Measurements from ENCODE around the gene CDYL.

Gene CDYL

DNA sequence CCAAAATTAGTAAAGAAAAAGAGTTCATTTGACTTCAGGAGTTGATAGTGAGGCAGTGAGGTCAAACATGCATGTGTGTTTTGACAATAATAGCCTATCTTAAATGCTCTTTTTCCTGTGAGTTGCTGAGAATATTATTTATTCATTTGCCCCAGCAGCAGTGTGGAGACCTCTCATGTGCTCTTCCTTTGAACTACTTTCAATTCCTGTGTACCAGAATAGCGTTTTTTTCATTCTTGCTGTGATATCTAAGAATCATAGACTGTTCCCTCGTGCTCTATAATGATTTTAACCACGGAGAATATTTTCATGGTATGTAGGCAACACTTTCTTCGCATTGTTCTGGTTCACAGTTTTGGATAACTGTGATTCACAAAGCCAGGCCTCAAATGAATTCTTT lies 5.2 kb downstream of the CDYL start:
- TF ChIP-seq EGR1 (IDR thresholded peaks at IDR 0.05), result no peak
- no peak for TF ChIP-seq USF1 (IDR thresholded peaks at IDR 0.05)
- TF ChIP-seq EP300 (IDR thresholded peaks at IDR 0.05; ENCODE audit: borderline replicate concordance), result no peak
- TF ChIP-seq CEBPB (IDR thresholded peaks at IDR 0.05), result no peak

DNA sequence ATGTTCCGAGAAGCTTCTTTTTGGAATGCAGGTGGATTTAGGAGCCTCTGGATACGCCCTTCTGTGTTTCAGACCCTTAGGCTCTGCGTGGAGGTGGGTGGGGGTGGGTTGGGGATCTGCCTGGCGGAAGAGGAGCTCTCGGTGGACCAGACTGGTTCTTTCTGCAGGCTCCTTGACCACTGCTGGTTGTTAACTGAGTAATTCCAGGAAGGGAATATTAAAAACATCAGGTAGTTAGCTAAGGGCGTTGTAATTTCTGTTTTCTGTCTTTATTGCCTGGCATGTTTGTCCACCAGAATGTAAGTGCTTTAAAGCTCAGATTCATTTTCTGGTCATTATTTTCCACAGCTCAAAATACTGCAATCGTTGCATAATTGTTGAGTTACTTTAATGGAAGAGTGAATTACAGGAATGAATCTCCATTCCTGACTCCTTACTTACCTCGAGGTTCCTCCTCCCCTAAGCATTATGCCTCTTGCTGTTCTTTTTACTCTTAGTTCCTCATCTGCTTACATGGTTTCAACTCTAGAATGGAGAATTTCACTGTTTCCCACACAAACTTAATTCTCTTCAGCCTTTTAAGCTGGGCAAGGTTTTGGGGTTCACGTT lies 5.9 kb downstream of the CDYL start:
- 0 out of 2 replicates have a peak, but pooled peaks have one; percentile 2 for TF ChIP-seq CEBPB (IDR thresholded peaks at IDR 0.05)
- no peak for TF ChIP-seq TAF1 (IDR thresholded peaks at IDR 0.05; ENCODE audit: low read depth)

GRCh38 chr6:4786996-4787395 lies 10.8 kb downstream of the CDYL start:
- TF ChIP-seq CREB1 (IDR thresholded peaks at IDR 0.05; ENCODE audit: low read depth) (no peak), FOXM1 (IDR thresholded peaks at IDR 0.05; ENCODE audit: borderline replicate concordance, low read depth) (no peak), YY1 (IDR thresholded peaks at IDR 0.05; ENCODE audit: low read depth) (no peak), TCF12 (IDR thresholded peaks at IDR 0.05; ENCODE audit: low read depth) (no peak), RAD21 (IDR thresholded peaks at IDR 0.05; ENCODE audit: low read depth) (no peak), ZBTB7A (IDR thresholded peaks at IDR 0.05; ENCODE audit: low read depth) (no peak), CEBPB (IDR thresholded peaks at IDR 0.05) (no peak), TAF1 (IDR thresholded peaks at IDR 0.05; ENCODE audit: low read depth) (no peak), USF1 (IDR thresholded peaks at IDR 0.05) (no peak), EP300 (IDR thresholded peaks at IDR 0.05; ENCODE audit: borderline replicate concordance) (no peak), TEAD4 (IDR thresholded peaks at IDR 0.05) (no peak)
- TF ChIP-seq, protein P1, sequence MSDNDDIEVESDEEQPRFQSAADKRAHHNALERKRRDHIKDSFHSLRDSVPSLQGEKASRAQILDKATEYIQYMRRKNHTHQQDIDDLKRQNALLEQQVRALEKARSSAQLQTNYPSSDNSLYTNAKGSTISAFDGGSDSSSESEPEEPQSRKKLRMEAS (IDR thresholded peaks at IDR 0.05), result no peak

DNA sequence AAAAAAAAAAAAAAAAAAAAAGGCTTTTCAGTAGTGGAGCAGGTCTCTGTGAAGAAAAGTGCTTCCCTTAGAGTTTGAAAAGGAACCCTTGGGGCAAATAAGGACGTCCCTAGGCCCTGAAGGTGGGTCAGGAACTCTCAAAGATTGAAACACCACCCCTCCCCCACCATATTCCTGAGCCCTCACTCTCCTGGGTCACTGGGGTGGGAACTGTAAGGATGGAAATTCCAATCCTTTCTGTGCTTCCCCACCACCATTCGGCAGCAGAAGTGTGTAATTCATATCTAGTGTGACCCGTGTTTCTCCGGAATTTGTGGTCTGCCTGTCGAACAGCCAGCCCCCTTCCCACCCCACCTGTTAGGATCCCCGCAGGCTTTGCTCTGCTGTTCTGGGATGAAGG lies 12.3 kb downstream of the CDYL start:
- TF ChIP-seq EP300 (IDR thresholded peaks at IDR 0.05; ENCODE audit: borderline replicate concordance) (no peak), CREB1 (IDR thresholded peaks at IDR 0.05; ENCODE audit: low read depth) (no peak), EGR1 (IDR thresholded peaks at IDR 0.05) (no peak), TCF12 (IDR thresholded peaks at IDR 0.05; ENCODE audit: low read depth) (no peak), ZBTB7A (IDR thresholded peaks at IDR 0.05; ENCODE audit: low read depth) (no peak)

DNA sequence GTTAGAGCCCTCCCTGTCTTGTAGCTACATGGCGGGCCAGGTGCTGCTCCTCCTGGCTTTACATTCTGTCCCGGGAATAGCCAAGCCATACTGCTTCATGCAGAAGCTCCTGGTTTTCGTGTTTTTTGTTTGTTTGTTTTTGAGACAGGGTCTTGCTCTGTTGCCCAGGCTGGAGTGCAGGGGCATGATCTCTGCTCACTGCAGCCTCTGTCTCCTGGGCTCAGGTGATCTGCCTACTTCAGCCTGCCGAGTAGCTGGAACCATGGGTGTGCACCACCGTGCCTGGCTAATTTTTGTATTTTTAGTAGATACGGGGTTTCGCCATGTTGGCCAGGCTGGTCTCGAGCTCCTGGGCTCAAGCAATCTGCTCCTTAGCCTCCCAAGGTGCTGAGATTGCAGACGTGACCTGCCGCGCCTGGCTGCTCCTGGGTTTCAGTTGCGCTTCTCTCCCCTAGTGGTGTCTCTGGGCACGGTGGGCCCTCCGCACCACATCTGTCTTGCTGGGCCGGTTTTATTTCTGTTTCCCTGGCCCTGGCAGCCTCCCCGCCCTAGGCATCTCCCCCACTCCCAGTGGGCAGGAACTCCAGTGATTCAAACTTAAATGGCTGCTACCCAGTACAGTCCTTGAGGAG lies 12.9 kb downstream of the CDYL start:
- TF ChIP-seq RAD21 (IDR thresholded peaks at IDR 0.05; ENCODE audit: low read depth), result no peak
- TF ChIP-seq ZBTB7A (IDR thresholded peaks at IDR 0.05; ENCODE audit: low read depth), result no peak
- no peak for TF ChIP-seq CREB1 (IDR thresholded peaks at IDR 0.05; ENCODE audit: low read depth)
- no peak for TF ChIP-seq TAF1 (IDR thresholded peaks at IDR 0.05; ENCODE audit: low read depth)
- TF ChIP-seq, protein P2, sequence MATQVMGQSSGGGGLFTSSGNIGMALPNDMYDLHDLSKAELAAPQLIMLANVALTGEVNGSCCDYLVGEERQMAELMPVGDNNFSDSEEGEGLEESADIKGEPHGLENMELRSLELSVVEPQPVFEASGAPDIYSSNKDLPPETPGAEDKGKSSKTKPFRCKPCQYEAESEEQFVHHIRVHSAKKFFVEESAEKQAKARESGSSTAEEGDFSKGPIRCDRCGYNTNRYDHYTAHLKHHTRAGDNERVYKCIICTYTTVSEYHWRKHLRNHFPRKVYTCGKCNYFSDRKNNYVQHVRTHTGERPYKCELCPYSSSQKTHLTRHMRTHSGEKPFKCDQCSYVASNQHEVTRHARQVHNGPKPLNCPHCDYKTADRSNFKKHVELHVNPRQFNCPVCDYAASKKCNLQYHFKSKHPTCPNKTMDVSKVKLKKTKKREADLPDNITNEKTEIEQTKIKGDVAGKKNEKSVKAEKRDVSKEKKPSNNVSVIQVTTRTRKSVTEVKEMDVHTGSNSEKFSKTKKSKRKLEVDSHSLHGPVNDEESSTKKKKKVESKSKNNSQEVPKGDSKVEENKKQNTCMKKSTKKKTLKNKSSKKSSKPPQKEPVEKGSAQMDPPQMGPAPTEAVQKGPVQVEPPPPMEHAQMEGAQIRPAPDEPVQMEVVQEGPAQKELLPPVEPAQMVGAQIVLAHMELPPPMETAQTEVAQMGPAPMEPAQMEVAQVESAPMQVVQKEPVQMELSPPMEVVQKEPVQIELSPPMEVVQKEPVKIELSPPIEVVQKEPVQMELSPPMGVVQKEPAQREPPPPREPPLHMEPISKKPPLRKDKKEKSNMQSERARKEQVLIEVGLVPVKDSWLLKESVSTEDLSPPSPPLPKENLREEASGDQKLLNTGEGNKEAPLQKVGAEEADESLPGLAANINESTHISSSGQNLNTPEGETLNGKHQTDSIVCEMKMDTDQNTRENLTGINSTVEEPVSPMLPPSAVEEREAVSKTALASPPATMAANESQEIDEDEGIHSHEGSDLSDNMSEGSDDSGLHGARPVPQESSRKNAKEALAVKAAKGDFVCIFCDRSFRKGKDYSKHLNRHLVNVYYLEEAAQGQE (IDR thresholded peaks at IDR 0.05; ENCODE audit: low read depth), result no peak
- TF ChIP-seq CEBPB (IDR thresholded peaks at IDR 0.05), result no peak
- no peak for TF ChIP-seq NFIC (IDR thresholded peaks at IDR 0.05)
- TF ChIP-seq TCF12 (IDR thresholded peaks at IDR 0.05; ENCODE audit: low read depth), result no peak
- no peak for TF ChIP-seq EP300 (IDR thresholded peaks at IDR 0.05; ENCODE audit: borderline replicate concordance)
- no peak for TF ChIP-seq EGR1 (IDR thresholded peaks at IDR 0.05)
- no peak for TF ChIP-seq YY1 (IDR thresholded peaks at IDR 0.05; ENCODE audit: low read depth)
- TF ChIP-seq, protein P1 (IDR thresholded peaks at IDR 0.05), result no peak
- TF ChIP-seq USF1 (IDR thresholded peaks at IDR 0.05), result no peak
- no peak for TF ChIP-seq FOXM1 (IDR thresholded peaks at IDR 0.05; ENCODE audit: borderline replicate concordance, low read depth)
- no peak for TF ChIP-seq TEAD4 (IDR thresholded peaks at IDR 0.05)

- TF ChIP-seq TAF1 (IDR thresholded peaks at IDR 0.05; ENCODE audit: low read depth), result no peak
- no peak for TF ChIP-seq YY1 (IDR thresholded peaks at IDR 0.05; ENCODE audit: low read depth)
- TF ChIP-seq CREB1 (IDR thresholded peaks at IDR 0.05; ENCODE audit: low read depth), result no peak
- TF ChIP-seq USF1 (IDR thresholded peaks at IDR 0.05), result no peak
- no peak for TF ChIP-seq RAD21 (IDR thresholded peaks at IDR 0.05; ENCODE audit: low read depth)
- no peak for TF ChIP-seq CEBPB (IDR thresholded peaks at IDR 0.05)
- TF ChIP-seq TCF12 (IDR thresholded peaks at IDR 0.05; ENCODE audit: low read depth), result no peak
- TF ChIP-seq, protein P2 (IDR thresholded peaks at IDR 0.05; ENCODE audit: low read depth), result no peak
- no peak for TF ChIP-seq FOXM1 (IDR thresholded peaks at IDR 0.05; ENCODE audit: borderline replicate concordance, low read depth)
- TF ChIP-seq, protein P1 (IDR thresholded peaks at IDR 0.05), result no peak
- TF ChIP-seq ZBTB7A (IDR thresholded peaks at IDR 0.05; ENCODE audit: low read depth), result no peak
- no peak for TF ChIP-seq TEAD4 (IDR thresholded peaks at IDR 0.05)
- TF ChIP-seq EGR1 (IDR thresholded peaks at IDR 0.05), result no peak
Observed at GRCh38 chr6:4790158-4790899, 14.1 kb downstream of the CDYL start.

Measured in Ishikawa (cell line).